Activated naive CD4-positive, alpha-beta T cell treated with anti-CD3 and anti-CD28 coated beads, Interleukin-2, amount 50 U/mL, for 72 hours (primary cell): Measurements from ENCODE around the gene ZNF846. TPM values are rescaled to one million over a fixed set of nuclear protein-coding genes. Genes with fewer than 3 reads are reported as not detected.
"Not testable (repeated sequence)": the region's sequence is repeated elsewhere in the genome, so short reads cannot be mapped to it uniquely, and the experiment has no call there.

ENCODE experiments used
- ATAC-seq, 2 donors: fragments of 150-1000 bp; cut with Tn5 transposase; 2 replicates each; pipeline ENCODE4 v1.10.0; 2021; ENCODE audit warnings: mild to moderate bottlenecking in 2 of 2, moderate library complexity in 2 of 2
- DNase-seq, 2 donors: peaks; one replicate each; pipeline ENCODE4 v3.0.0; 2021 to 2022; ENCODE audit warnings: low spot score in 2 of 2
- H3K27ac Mint-ChIP-seq, 2 donors: one replicate each; pipeline ENCODE4 v1.8.0; 2022; ENCODE audit warnings: mild to moderate bottlenecking in 2 of 2, mixed read lengths in 2 of 2
- H3K36me3 Mint-ChIP-seq, 2 donors: one replicate each; pipeline ENCODE4 v1.8.0; 2022; ENCODE audit warnings: mixed read lengths in 2 of 2
- H3K9me3 Mint-ChIP-seq, 2 donors: one replicate each; pipeline ENCODE4 v1.8.0; 2022; ENCODE audit warnings: mixed read lengths in 2 of 2
- total RNA-seq, 2 donors: library from RNA; stranded (reverse); gene quantifications; one replicate each; pipeline ENCODE4 v1.2.3, GENCODE V29; 2022

ZNF846 gene
- total RNA-seq, 2 donors from 2014 or later, result 5.2 to 5.8 TPM

DNA sequence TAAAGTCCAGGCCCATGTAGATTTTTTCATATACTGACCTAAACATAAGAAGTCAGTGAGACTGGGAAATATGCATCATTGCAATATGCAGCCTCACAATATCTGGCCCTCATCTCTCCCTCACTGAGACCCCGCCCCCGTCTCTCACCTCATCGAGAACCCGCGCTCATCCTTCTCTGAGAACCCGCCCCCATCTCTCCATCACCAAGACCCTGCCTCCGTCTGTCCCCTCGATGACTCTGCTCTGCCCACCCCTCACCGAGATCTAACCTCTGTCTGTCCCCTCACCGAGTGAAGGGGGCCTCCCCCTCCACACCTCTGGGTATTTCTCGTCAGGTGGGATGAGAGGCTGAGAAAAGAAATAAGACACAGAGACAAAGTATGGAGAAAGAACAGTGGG lies 20.5 kb upstream of the ZNF846 start:
- ATAC-seq, result no peak

DNA sequence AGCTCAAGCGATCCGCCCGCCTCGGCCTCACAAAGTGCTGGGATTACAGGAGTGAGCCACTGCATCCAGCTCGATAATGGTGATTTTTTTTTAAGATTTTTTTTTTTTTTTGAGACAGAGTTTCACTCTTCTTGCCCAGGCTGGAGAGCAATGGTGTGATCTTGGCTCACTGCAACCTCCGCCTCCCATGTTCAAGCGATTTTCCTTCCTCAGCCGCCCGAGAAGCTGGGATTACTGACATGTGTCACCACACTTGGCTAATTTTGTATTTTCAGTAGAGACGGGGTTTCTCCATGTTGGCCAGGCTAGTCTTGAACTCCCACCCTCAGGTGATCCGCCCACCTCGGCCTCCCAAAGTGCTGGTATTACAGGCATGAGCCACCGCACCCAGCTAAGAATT lies 20.1 kb upstream of the ZNF846 start:
- not testable (repeated sequence) for DNase-seq, ATAC-seq, H3K9me3 Mint-ChIP-seq, H3K27ac Mint-ChIP-seq
- H3K36me3 Mint-ChIP-seq, result peaks cover 0 to 11% of the 10 kb centered on the region in 2 donors

More for the DNA sequence above, 20.5 kb upstream of the ZNF846 start:
- H3K9me3 Mint-ChIP-seq, result peaks cover 0 to 7% of the 10 kb centered on the region in 2 donors
- H3K36me3 Mint-ChIP-seq, result peaks cover 0 to 14% of the 10 kb centered on the region in 2 donors
- no peak for DNase-seq
- no peak overlapping the region for H3K27ac Mint-ChIP-seq

DNA sequence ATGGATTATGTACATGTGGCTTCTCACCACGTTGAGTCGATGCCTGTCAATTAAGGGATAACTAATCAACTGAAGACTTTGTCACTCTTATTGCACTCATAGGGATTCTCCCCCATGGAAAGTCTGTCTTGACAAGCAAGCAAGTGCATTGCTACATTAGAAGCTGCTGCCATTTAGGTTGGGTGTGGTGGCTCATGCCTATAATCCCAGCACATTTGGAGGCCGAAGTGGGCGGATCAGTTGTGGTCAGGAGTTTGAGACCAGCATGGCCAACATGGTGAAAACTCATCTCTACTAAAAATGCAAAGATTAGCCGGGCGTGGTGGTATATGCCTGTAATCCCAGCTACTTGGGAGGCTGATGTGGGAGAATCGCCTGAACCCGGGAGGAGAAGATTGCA lies 18.3 kb upstream of the ZNF846 start:
- no peak for ATAC-seq
- Mint-ChIP-seq H3K9me3 (peaks cover 0 to 6% of the 10 kb centered on the region in 2 donors), H3K27ac (peak overlapping the region in 1 of 2 donors; percentile 96), H3K36me3 (peaks cover 0 to 5% of the 10 kb centered on the region in 2 donors)
- no peak for DNase-seq

DNA sequence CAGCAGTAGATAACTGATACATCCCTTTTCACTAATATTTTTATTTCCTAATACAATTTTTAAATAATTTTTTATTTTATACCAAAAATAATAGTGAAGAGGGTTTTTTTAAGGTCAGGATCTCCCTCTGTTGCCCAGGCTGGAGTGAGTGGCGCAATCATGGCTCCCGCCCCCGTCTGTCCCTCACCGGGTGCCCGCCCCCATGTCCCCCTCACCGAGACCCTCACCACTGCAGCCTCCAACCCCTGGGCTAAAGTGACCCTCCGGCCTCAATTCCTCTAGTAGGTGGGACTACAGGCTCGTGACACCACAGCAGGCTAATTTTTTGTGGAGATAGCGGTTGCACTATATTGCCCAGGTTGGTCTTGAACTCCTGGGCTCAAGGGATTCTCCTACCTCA lies 17.8 kb upstream of the ZNF846 start:
- no peak for DNase-seq
- H3K27ac Mint-ChIP-seq, result peak overlapping the region in 1 of 2 donors; percentile 96
- peaks cover 0 to 5% of the 10 kb centered on the region in 2 donors for H3K36me3 Mint-ChIP-seq
- ATAC-seq, result no peak
- H3K9me3 Mint-ChIP-seq, result peaks cover 0 to 6% of the 10 kb centered on the region in 2 donors

- ATAC-seq (peak; percentile 82 to 85), DNase-seq (peak; percentile 93 to 95)
- H3K27ac Mint-ChIP-seq, result peak overlapping the region; percentile 96 to 97
- H3K36me3 Mint-ChIP-seq, result peaks cover 0 to 8% of the 10 kb centered on the region in 2 donors
- H3K9me3 Mint-ChIP-seq, result peaks cover 0 to 6% of the 10 kb centered on the region in 2 donors
Observed at GRCh38 chr19:9785367-9786331, 17.1 kb upstream of the ZNF846 start.

DNA sequence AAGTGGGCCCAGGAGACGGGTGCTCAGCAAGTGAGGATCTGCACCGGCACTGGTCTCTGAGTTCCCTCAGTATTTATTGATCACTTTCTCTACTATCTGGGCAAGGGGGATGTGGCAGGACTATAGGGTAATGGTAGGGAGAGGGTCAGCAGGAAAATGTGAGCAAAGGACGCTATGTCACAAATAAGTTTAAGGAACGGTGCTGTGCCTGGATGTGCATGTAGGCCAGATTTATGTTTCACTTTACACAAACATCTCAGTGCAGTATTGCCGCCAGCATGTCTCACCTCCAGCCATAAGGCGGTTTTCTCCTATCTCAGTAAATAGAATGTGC lies 15.6 kb upstream of the ZNF846 start:
- peak overlapping the region in 1 of 2 donors; percentile 96 for H3K27ac Mint-ChIP-seq
- H3K9me3 Mint-ChIP-seq, ATAC-seq: not testable (repeated sequence)

DNA sequence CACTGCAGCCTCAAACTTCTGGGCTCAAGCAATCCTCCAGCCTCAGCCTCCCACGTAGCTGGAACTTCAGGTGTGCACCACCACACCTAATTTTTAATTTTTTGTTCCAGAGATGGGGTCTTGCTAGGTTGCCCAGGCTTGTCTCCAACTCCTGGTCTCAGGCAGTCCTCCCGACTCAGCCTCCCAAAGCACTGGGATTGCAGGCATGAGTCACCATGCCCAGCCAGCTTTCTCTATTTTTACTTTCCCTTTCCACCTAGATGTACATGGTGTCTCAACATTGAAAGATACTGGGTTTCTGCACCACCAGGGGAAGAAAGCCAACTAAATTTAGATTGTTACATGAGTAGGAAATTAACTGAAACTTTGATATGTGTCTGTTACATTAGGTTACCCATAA lies 13.8 kb upstream of the ZNF846 start:
- Mint-ChIP-seq H3K9me3 (peaks cover 6 to 13% of the 10 kb centered on the region in 2 donors), H3K36me3 (peaks cover 6 to 16% of the 10 kb centered on the region in 2 donors), H3K27ac (peak overlapping the region in 1 of 2 donors; percentile 67)
- no peak for DNase-seq
- no peak for ATAC-seq

More for the DNA sequence above, 15.6 kb upstream of the ZNF846 start:
- DNase-seq, H3K36me3 Mint-ChIP-seq: not testable (repeated sequence)

DNA sequence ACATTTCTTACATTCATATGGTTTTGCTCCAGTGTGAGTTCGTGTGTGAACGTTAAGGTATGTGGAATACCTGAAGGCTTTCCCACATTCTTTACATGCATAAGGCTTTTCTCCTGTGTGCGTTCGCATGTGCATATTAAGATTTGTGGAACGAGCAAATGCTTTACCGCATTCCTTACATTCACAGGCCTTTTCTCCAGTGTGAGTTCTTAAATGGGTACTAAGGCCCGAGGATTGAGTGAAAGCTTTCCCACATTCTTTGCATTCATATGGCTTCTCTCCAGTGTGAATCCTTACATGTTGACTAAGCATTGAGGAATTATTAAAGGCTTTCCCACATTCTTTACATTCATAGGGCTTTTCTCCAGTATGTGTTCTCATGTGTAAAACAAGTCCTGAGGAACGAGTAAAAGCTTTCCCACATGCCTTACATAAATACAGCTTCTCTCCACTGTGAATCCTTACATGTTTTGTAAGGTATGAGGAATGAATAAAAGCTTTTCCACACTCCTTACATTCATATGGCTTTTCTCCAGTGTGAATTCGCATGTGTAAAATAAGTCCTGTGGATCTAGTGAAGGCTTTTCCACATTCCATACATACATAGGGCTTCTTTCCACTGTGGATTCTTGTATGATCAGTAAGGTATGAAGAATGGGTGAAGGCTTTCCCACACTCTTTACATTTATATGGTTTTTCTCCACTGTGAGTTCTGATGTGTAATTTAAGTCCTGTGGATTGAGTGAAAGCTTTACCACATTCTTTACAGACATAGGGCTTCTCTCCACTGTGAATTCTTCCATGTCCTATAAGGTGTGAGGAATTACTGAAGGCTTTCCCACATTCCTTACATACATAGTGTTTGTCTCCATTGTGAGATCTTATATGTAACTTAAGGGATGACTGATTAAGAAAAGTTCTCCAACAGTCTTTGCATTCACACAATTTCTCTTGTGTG lies 10.7 kb downstream of the ZNF846 start:
- Mint-ChIP-seq H3K9me3 (peaks cover 13 to 21% of the 10 kb centered on the region in 2 donors), H3K27ac (no peak overlapping the region), H3K36me3 (peaks cover 29 to 71% of the 10 kb centered on the region in 2 donors)
- no peak for DNase-seq
- ATAC-seq, result no peak

DNA sequence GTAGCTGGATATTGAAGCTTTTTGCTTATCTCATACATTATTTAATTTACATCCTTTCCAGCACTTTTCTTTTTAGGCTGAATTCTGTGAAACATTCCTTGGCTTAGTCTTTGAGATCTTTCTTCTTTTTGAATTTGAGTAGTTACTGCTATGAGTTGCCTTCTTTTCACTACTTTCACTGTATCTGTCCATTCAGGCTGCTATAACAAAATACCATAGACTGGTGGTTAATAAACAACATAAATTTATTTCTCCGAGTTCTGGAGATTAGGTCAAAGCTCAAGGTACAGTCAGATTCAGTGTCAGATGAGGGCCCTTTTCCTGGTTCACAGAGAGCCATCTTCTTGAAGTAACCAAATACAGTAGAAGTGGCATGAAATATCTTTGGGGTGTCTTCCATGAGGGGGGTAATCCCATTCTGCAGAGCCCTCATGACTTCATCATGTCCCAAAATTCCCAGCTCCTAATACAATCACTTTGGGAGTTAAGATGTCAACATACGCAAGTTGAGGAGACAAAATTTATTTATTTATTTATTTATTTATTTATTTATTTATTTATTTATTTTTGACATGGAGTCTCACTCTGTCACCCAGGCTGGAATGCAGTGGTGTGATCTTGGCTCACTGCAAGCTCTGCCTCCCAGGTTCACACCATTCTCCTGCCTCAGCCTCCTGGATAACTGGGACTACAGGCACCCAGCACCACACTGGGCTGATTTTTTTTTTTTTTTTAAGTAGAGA lies 15.7 kb downstream of the ZNF846 start:
- no peak for ATAC-seq
- H3K27ac Mint-ChIP-seq, result no peak overlapping the region
- peaks cover 17 to 49% of the 10 kb centered on the region in 2 donors for H3K36me3 Mint-ChIP-seq
- no peak for DNase-seq
- H3K9me3 Mint-ChIP-seq, result peaks cover 11 to 22% of the 10 kb centered on the region in 2 donors

DNA sequence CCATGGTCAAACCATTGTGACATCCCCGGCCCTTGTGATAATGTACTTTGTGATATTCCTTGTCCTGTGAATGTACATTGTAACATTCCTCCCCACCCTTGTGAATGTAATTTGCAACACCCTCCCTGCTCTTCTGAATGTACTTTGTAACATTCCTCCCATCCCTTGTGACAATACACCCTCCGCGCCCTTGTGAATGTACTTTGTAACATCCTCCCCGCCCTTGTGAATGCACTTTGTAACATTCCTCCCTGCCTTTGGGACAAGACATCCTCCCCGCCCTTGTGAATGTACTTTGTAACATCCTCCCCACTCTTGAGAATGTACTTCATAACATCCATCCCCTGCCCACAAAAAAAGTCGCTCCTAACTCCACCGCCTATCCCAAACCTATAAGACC lies 17.1 kb downstream of the ZNF846 start:
- H3K9me3 Mint-ChIP-seq, result peaks cover 11 to 16% of the 10 kb centered on the region in 2 donors
- DNase-seq, result no peak
- ATAC-seq, result no peak
- H3K36me3 Mint-ChIP-seq, result peaks cover 7 to 35% of the 10 kb centered on the region in 2 donors
- H3K27ac Mint-ChIP-seq, result no peak overlapping the region

DNA sequence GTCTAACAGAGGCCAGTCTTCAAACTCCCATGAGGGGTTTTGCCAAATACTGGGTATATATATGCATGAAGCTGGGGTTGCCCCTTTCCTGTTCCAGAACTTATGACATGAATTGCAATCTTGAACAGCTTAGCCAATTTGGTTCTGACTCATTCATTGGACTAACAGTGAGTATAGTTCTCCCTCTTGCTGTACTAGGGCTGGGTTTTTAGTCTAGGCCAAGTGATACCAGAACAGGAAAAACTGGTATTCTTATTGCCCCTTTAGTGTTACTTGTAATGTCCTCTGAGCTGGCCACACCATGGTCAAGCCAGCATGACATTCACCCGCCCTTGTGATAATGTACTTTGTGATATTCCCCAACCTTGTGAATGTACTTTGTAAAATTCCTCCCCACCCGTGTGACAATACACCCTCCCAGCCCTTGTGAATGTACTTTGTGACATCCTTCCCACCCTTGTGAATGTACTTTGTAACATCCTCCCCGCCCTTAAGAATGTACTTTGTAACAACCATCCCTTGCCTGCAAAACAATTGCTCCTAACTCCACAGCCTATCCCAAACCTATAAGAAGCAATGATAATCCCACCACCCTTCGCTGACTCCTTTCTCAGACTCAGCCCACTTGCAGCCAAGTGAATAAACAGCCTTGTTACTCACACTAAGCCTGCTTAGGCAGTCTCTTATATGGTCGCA lies 26.9 kb downstream of the ZNF846 start:
- peaks cover 11 to 24% of the 10 kb centered on the region in 2 donors for H3K36me3 Mint-ChIP-seq
- peak in 1 of 2 donors; percentile 29 for ATAC-seq
- H3K27ac Mint-ChIP-seq, result no peak overlapping the region
- H3K9me3 Mint-ChIP-seq, result peaks cover 0 to 20% of the 10 kb centered on the region in 2 donors
- no peak for DNase-seq

- Mint-ChIP-seq H3K9me3 (peaks cover 0 to 4% of the 10 kb centered on the region in 2 donors), H3K36me3 (peaks cover 0 to 7% of the 10 kb centered on the region in 2 donors), H3K27ac (peak overlapping the region in 1 of 2 donors; percentile 65)
- ATAC-seq (no peak), DNase-seq (no peak)
Observed at GRCh38 chr19:9735986-9736385, 32.6 kb downstream of the ZNF846 start.

DNA sequence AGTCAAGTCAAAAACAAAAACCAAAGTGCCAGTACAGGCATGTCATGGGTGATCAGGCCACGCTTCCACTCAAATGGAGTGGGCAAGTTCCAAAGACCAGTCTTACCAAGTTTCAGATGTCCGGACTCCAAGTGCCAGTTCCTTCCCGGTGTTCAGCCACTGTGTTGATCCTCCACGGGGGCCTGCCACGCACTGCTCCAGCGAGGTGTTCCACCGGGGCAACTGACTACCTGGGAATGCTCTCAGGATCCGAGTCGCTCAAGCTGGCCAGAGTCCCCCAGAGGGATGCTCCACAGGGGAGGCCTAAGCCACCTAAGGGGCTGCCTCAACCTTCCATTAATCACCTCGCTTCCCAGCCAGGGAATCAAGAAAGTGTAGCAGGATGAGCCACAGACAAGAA lies 38.5 kb downstream of the ZNF846 start:
- not testable (repeated sequence) for H3K9me3 Mint-ChIP-seq, ATAC-seq, H3K27ac Mint-ChIP-seq, H3K36me3 Mint-ChIP-seq, DNase-seq

DNA sequence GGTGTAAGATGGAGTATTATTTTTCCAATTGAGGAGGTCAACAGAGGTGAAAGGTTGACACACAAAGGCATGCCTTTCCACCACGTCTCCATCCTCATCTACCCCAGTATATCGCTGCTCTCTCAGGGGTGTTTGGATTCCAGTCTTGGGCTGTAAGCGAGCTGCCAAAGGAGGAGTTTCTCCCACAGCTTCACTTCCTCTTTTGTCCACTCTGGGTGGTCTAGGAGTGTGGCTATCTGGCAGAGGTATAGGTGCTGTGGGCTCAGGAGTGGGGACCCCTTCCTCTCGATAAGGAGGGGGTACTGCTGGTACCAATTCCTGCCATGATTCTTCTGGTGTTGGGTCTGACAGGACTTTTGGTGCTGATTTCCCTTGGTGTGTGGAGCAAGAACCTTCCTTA lies 39.4 kb downstream of the ZNF846 start:
- H3K9me3 Mint-ChIP-seq, result peaks cover 5 to 7% of the 10 kb centered on the region in 2 donors
- DNase-seq, result no peak
- no peak overlapping the region for H3K27ac Mint-ChIP-seq
- H3K36me3 Mint-ChIP-seq, result peaks cover 0 to 2% of the 10 kb centered on the region in 2 donors
- ATAC-seq, result no peak

DNA sequence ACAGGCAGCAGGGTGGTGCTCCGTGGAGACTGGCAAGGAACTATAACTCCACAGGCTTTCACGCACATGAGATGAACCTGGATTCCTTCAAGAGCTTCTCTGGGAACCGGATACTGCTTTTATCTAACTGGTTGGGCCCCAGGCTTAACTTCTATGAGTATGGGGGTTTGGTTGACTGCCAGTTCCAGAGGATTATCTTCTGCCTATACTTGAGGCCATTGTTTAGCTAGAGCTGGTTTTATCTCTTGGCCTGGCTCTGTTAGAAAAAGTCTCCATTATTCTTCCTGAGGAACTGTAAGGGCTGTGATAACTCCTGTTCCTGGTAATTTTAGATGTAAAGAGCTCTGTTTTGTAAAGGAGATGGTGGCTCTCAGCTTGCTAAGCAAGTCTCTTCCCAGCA lies 40.9 kb downstream of the ZNF846 start:
- Mint-ChIP-seq H3K9me3 (peaks cover 6 to 10% of the 10 kb centered on the region in 2 donors), H3K36me3 (peaks cover 5 to 13% of the 10 kb centered on the region in 2 donors), H3K27ac (no peak overlapping the region)
- no peak for ATAC-seq
- no peak for DNase-seq
